Measurements from ENCODE around the gene GGT6.

The GGT6 gene

GRCh38 chr17:4576161-4576558, 15.8 kb upstream of the GGT6 start:
- H3K27me3 ChIP-seq (replicated peaks): no peaks in the 10 kb centered on the region
- in situ Hi-C loops (cut with HindIII; ENCODE audit: low pct_ligation_motif_present, low sequenced_read_pairs): no loop called here
- TF ChIP-seq CTCF (IDR thresholded peaks at IDR 0.05; ENCODE audit: low read depth, low read length, missing control alignments): no peak

GRCh38 chr17:4574448-4575045, 14.2 kb upstream of the GGT6 start:
- Histone ChIP-seq H3K4me3 (ENCODE audit: low read depth, low read length) (no peak overlapping the region), H3K36me3 (replicated peaks) (no peaks in the 10 kb centered on the region), H3K27ac (no peak overlapping the region), H3K27me3 (replicated peaks) (no peaks in the 10 kb centered on the region)
- DNase-seq: no peak
- in situ Hi-C loops (cut with HindIII; ENCODE audit: low pct_ligation_motif_present, low sequenced_read_pairs): no loop called here
- no peak for TF ChIP-seq CTCF (IDR thresholded peaks at IDR 0.05; ENCODE audit: low read depth, low read length, missing control alignments)

More at GRCh38 chr17:4576161-4576558, 15.8 kb upstream of the GGT6 start:
- H3K27ac ChIP-seq: no peak overlapping the region
- H3K4me3 ChIP-seq (ENCODE audit: low read depth, low read length): no peak overlapping the region
- no peak for DNase-seq
- H3K36me3 ChIP-seq (replicated peaks): no peaks in the 10 kb centered on the region

- no peak for DNase-seq
- in situ Hi-C loops (cut with HindIII; ENCODE audit: low pct_ligation_motif_present, low sequenced_read_pairs): no loop called here
- no peaks in the 10 kb centered on the region for H3K36me3 ChIP-seq (replicated peaks)
- TF ChIP-seq CTCF (IDR thresholded peaks at IDR 0.05; ENCODE audit: low read depth, low read length, missing control alignments): no peak
- no peak overlapping the region for H3K27ac ChIP-seq
- H3K27me3 ChIP-seq (replicated peaks): no peaks in the 10 kb centered on the region
- no peak overlapping the region for H3K4me3 ChIP-seq (ENCODE audit: low read depth, low read length)
These were observed 13.3 kb upstream of the GGT6 start for GRCh38 chr17:4573669-4574068.

- Histone ChIP-seq H3K4me3 (ENCODE audit: low read depth, low read length) (no peak overlapping the region), H3K27ac (no peak overlapping the region), H3K36me3 (replicated peaks) (no peaks in the 10 kb centered on the region), H3K27me3 (replicated peaks) (no peaks in the 10 kb centered on the region)
- no peak for DNase-seq
- in situ Hi-C loops (cut with HindIII; ENCODE audit: low pct_ligation_motif_present, low sequenced_read_pairs): no loop called here
- no peak for TF ChIP-seq CTCF (IDR thresholded peaks at IDR 0.05; ENCODE audit: low read depth, low read length, missing control alignments)
These were observed 12.7 kb upstream of the GGT6 start for GRCh38 chr17:4573115-4573514.

- TF ChIP-seq CTCF (IDR thresholded peaks at IDR 0.05; ENCODE audit: low read depth, low read length, missing control alignments): no peak
- no peaks in the 10 kb centered on the region for H3K27me3 ChIP-seq (replicated peaks)
- no peak for DNase-seq
- no peaks in the 10 kb centered on the region for H3K36me3 ChIP-seq (replicated peaks)
- no peak overlapping the region for H3K27ac ChIP-seq
- no peak overlapping the region for H3K4me3 ChIP-seq (ENCODE audit: low read depth, low read length)
- in situ Hi-C loops (cut with HindIII; ENCODE audit: low pct_ligation_motif_present, low sequenced_read_pairs): no loop called here
These were observed 11.8 kb upstream of the GGT6 start for GRCh38 chr17:4572131-4572530.

GRCh38 chr17:4569591-4569990, 9.2 kb upstream of the GGT6 start:
- H3K27ac ChIP-seq: no peak overlapping the region
- no peak for TF ChIP-seq CTCF (IDR thresholded peaks at IDR 0.05; ENCODE audit: low read depth, low read length, missing control alignments)
- H3K4me3 ChIP-seq (ENCODE audit: low read depth, low read length): no peak overlapping the region
- no peaks in the 10 kb centered on the region for H3K27me3 ChIP-seq (replicated peaks)
- in situ Hi-C loops (cut with HindIII; ENCODE audit: low pct_ligation_motif_present, low sequenced_read_pairs): no loop called here
- H3K36me3 ChIP-seq (replicated peaks): no peaks in the 10 kb centered on the region
- no peak for DNase-seq

Data from brain microvascular endothelial cell (primary cell).